Stimulated activated CD4-positive, alpha-beta T cell treated with anti-CD3 and anti-CD28 coated beads, Interleukin-1b, Interleukin-23, amount 100 ng/mL, for 48 hours (primary cell): ENCODE results near the gene HDAC8.
"Not testable (repeated sequence)": the region's sequence is repeated elsewhere in the genome, so short reads cannot be mapped to it uniquely, and the experiment has no call there.

Source experiments
- DNase-seq: peaks from one replicate; pipeline ENCODE4 v3.0.0-alpha.2; 2020

The HDAC8 gene

GRCh38 chrX:72526534-72527508 is 45.8 kb downstream of the HDAC8 start:
- no peak for DNase-seq

DNA sequence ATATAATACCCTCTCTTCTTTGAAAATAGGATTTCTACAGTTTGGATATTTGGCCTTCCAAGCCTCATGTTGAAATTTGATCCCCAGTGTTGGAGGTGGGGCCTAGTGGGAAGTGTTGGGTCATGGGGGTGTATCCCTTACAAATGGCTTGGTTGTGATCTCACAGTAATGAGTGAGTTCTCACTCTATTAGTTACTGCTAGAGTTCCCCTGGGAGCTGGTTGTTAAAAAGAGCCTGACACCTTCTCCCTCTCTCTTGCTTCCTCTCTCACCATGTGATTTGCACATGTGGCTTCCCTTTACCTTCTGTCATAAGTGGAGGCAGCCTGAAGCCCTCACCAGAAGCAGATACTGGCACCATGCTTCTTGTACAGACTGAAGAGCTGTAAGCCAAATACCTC is 73.9 kb downstream of the HDAC8 start:
- no peak for DNase-seq

GRCh38 chrX:72495046-72495445 is 77.6 kb downstream of the HDAC8 start:
- DNase-seq, result no peak

DNA sequence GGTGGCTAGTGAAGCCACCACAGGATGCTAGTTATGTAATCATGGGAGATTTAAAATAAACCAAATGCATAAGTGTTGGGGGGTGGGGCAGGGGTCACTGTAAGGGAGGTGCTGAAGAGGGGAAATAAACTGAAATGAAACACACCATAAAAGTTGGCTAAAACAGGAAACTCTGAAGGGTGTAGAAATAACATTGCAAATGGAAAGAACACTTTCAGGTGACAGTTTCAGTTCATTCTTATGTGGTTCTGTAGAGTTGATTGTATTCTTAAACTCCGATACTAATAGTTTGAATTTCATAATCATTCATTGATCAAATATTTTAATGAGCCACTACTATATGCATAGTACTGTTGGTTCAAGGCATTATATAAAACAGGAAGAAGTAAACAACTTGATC is 80.1 kb downstream of the HDAC8 start:
- no peak for DNase-seq

DNA sequence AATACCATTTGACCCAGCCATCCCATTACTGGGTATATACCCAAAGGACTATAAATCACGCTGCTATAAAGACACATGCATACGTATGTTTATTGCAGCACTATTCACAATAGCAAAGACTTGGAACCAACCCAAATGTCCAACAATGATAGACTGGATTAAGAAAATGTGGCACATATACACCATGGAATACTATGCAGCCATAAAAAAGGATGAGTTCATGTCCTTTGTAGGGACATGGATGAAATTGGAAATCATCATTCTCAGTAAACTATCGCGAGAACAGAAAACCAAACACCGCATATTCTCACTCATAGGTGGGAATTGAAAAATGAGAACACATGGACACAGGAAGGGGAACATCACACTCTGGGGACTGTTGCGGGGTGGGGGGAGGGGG is 82.4 kb downstream of the HDAC8 start:
- not testable (repeated sequence) for DNase-seq

DNA sequence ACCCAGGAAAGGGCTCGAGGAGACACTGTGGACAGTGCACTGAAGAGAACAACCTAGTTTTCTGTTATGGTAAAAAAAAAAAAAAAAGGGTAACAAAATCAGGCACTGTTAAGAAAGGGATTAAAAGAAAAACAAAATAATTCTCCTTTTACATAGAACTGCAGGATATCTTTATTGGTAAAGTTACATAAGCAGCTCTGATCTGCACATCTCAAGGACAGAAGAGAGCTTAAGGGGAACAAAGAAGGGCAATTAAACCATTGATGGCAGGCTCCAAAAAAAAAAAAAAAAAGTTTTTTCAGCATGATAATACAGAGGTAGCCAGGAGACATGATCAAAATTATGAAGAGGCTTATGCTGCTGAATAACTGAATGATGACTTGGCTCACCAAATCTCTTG is 85.0 kb downstream of the HDAC8 start:
- no peak for DNase-seq

DNA sequence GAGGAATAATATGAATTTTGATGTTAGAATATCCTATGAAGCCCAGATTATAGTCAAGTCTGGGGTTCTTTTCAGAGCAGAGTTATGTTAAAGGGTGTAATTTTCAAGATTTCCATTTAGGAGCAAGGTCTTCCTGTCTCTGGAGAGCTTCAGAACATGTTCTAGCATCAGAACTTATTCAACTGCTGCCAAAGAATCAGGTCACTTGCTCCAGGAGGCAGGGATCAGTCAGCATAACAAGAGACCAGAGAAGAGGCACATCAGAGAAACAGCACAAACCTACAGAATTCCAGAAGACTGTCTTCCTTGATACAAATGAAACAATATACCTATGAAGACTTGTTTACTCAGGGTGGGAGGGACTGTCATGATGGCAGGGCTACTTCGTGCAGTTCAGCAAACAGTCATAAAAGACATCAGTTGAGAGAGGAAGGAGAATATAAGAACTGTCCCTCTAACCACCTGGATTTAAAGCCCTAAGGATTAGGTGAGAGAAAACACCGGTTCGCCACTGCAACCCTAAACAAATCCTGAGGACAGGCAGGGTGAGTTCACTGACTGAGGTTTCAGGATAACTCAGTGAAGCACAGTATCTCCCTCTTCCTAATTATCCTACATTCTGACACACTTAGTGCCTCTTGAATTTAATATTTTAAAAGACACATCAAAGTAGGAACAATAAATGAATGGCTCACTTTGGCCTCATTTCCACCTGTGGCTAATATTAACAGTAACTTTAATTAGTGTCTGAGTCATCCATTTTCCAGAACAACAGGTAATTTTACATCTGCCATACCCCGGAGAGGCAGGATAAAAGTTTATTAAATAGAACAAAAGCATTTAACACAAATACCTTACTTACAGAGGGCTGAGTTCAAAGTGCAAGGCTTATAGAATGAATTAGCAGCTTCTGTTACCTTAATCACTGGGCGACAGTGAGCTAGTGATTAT is 93.0 kb downstream of the HDAC8 start:
- no peak for DNase-seq

- no peak for DNase-seq
Observed at GRCh38 chrX:72478853-72479252, 93.8 kb downstream of the HDAC8 start.

- no peak for DNase-seq
Observed at GRCh38 chrX:72478351-72478750, 94.3 kb downstream of the HDAC8 start.

GRCh38 chrX:72477781-72478181 is 94.9 kb downstream of the HDAC8 start:
- DNase-seq, result no peak

DNA sequence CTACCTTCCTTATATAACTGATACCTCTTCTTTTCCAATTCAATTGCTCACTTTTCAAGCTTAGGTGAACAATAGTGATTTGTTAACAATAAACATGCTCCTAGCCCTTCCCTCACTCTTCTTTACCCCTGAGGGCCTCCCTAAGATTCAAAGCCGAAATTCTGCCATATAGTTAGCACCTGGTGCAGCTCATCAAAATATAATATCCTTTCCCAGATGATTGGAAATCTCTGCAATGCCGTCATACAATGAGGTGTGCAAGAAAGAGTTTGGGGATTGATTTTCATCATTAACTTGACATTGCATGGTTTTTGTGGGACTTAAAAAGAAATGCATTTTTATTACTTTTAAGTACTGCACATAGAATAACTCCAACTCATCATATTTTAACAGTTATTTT is 95.3 kb downstream of the HDAC8 start:
- no peak for DNase-seq

DNA sequence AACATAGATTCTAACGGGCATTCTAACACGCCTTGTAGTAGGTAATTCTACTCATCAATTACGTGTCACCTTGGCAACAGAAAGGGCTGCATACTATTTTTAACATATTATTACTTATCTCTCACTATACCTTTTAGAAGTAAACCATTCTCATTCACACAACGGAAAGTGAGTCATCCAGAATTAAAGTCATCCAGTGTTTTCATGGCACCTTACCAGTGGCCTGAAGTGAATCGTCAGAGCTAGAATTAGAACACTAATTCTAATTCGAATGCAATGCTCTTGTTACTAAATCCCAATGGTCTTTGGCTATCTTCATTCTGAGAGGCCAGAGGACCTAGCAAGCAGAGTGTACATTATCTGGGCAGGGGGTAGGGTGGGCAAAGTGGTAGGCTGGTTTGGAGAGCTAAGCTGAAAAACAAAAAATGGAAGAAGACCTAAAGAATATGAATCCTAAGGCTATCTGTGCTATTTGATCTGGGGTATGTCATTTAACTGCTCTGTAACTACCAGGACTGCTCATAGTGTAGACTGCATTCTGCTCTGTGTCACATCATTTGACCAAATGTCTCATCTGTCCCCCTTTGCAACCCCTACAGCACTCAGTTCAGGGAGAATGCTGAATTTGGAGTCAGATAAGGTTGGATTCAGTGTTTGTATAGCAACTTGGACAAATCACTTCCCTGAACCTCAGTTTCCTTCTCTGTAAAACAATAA is 96.5 kb downstream of the HDAC8 start:
- no peak for DNase-seq

- DNase-seq, result no peak
Observed at GRCh38 chrX:72475338-72475737, 97.3 kb downstream of the HDAC8 start.

GRCh38 chrX:72470532-72471223 is 102.0 kb downstream of the HDAC8 start:
- DNase-seq, result no peak

- DNase-seq, result no peak
Observed at GRCh38 chrX:72470117-72470516, 102.5 kb downstream of the HDAC8 start.

DNA sequence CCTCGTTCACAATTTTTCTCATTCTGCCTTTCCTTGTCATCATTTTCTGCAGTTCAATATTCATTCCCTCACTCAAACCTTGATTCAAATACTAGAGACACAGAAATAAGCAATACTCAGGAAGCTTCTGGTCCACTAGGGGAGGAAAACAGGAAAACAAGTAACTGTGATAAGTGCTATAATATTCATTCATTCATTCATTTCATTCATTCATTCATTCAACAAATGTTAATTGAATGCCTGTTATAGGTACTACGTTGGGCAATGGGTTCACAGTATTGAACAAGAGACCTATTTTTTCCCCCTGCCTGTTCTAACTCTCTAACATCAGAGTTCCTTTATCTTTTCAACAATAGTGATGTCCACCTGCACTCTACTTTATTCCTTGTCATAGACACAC is 104.0 kb downstream of the HDAC8 start:
- no peak for DNase-seq

DNA sequence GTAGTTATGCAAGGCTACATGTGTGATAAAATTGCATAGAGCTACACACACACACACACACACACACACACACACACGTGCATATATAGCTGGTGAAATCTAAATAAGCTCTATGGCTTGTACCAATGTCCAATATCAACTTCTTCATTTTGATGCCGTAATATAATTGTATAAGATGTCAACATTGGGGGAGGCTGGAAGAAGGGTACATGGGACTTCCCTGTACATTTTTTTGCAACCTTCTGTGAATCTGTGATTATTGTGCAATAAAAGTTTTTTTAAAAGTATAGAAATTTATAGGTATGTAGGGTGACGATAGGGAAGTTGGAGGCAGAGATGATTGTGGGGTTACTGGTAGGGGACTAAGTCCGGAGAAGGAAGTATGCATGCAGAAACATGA is 105.5 kb downstream of the HDAC8 start:
- no peak for DNase-seq

DNA sequence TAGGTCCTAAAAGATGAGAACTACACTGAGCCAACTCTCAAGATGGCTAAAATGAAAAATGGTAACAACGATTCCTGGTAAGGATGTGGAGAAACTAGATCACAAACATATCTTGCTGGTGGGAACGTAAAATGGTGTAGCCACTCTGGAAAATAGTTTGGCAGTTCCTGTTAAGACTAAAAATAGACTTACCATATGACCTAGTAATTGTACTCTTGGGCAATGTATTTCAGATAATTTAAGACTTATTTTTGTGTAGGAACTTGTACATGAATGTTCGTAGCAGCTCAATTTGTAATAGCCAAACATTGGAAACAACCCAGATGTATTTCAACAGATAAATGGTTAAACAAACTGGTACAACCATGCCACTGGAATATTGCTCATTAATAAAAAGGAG is 106.2 kb downstream of the HDAC8 start:
- no peak for DNase-seq

- no peak for DNase-seq
Observed at GRCh38 chrX:72465889-72466288, 106.8 kb downstream of the HDAC8 start.

- DNase-seq, result no peak
Observed at GRCh38 chrX:72461766-72462165, 110.9 kb downstream of the HDAC8 start.

DNA sequence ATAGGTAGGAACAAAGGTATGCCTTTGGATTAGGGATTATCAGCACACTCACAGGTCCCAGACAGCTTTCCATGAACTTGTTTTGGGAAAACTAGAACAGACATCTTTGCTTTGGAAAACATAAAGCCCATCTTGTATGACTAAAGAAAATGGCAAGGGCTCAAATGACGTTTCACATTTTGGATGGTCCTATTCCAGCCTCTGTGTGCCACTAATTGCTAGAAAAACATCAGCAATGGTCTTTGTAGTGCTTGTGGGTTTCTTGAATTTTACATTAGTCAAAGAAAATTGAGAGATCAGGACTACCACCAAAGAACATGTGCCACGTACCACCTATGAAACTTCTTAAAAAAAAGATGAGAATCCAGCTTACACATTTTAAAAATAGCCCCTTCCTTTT is 111.4 kb downstream of the HDAC8 start:
- no peak for DNase-seq

DNA sequence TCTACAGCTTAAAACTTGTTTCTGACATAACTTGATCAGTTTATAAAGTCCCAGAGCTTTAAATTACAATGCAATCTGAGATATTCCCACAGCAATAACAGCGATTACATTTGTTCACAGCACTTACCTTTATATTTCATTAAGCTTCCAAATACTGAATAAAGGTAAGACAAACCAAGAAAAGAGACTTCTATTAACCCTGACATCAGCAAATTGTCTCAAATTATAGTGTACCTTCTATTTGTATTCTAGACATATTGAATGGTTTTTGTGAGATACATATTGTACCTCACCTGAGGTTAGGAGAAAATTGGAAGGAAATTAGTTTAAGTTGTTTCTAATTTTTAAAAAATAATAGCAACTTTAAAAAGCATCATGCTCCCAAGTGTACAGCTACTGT is 111.9 kb downstream of the HDAC8 start:
- no peak for DNase-seq
